ENCODE results near the gene WASHC3. TPM values are rescaled to one million over a fixed set of nuclear protein-coding genes. Genes with fewer than 3 reads are reported as not detected.
A peak's percentile ranks its signal among the peaks of the same experiment; 100 is the strongest.

Gene WASHC3
- polyA plus RNA-seq, 1 donor (not counting 4 experiments of a cell fraction or from before 2014, with no cell fraction given) = 91.0 TPM

GRCh38 chr12:102026728-102027127 lies 35.1 kb downstream of the WASHC3 start:
- Histone ChIP-seq H2AFZ (ENCODE audit: control insufficient read depth, low read length) (no peak overlapping the region), H3K4me3 (ENCODE audit: control insufficient read depth in 2 of 3, extremely low read depth in 1 of 3, insufficient read depth in 2 of 3, low read depth in 1 of 3, low read length in 3 of 3) (no peak overlapping the region), H3K9me3 (ENCODE audit: control insufficient read depth, low read depth, low read length) (no peaks in the 10 kb centered on the region), H3K4me1 (ENCODE audit: control insufficient read depth, extremely low read depth, insufficient read depth, low read length) (no peaks in the 10 kb centered on the region), H4K20me1 (ENCODE audit: control insufficient read depth, extremely low read depth, insufficient read depth, low read length) (no peaks in the 10 kb centered on the region), H3K79me2 (ENCODE audit: control insufficient read depth, insufficient read depth, low read length) (no peaks in the 10 kb centered on the region), H3K9ac (ENCODE audit: control insufficient read depth, extremely low read depth, insufficient read depth, low read length) (no peak overlapping the region), H3K9me1 (ENCODE audit: control insufficient read depth, extremely low read depth, insufficient read depth, low read length) (no peaks in the 10 kb centered on the region), H3K27ac (ENCODE audit: control insufficient read depth, insufficient read depth, low read length) (no peak overlapping the region), H3K36me3 (ENCODE audit: control insufficient read depth in 2 of 2, extremely low read depth in 1 of 2, insufficient read depth in 2 of 2, low read length in 2 of 2) (no peaks in the 10 kb centered on the region), H3K27me3 (ENCODE audit: control insufficient read depth, extremely low read depth, insufficient read depth, low read length) (no peaks in the 10 kb centered on the region), H3K4me2 (ENCODE audit: control insufficient read depth, extremely low read depth, insufficient read depth, low read depth, low read length) (no peak overlapping the region)
- dilution Hi-C loops (cut with MboI; ENCODE audit: extremely low pct_ligation_motif_present, low sequenced_read_pairs) = no loop called here
- FAIRE-seq (no peak), DNase-seq (ENCODE audit: low read depth, low spot score) (no peak)
- TF ChIP-seq EZH2 (IDR thresholded peaks at IDR 0.05; ENCODE audit: low read length) (no peak), CTCF (optimal IDR thresholded peaks at IDR 0.05 in 1 of 3, IDR thresholded peaks at IDR 0.05 in 1 of 3, conservative IDR thresholded peaks at IDR 0.05 in 1 of 3; ENCODE audit: extremely low read depth in 1 of 3, insufficient read depth in 2 of 3, low read length in 3 of 3) (peak in 1 of 3 experiments; percentile 11)

- Histone ChIP-seq H3K79me2 (ENCODE audit: control insufficient read depth, insufficient read depth, low read length) (no peaks in the 10 kb centered on the region), H3K27me3 (ENCODE audit: control insufficient read depth, extremely low read depth, insufficient read depth, low read length) (no peaks in the 10 kb centered on the region), H3K4me2 (ENCODE audit: control insufficient read depth, extremely low read depth, insufficient read depth, low read depth, low read length) (no peak overlapping the region), H3K9me1 (ENCODE audit: control insufficient read depth, extremely low read depth, insufficient read depth, low read length) (no peaks in the 10 kb centered on the region), H3K27ac (ENCODE audit: control insufficient read depth, insufficient read depth, low read length) (no peak overlapping the region), H2AFZ (ENCODE audit: control insufficient read depth, low read length) (no peak overlapping the region), H3K9ac (ENCODE audit: control insufficient read depth, extremely low read depth, insufficient read depth, low read length) (no peak overlapping the region), H3K9me3 (ENCODE audit: control insufficient read depth, low read depth, low read length) (no peaks in the 10 kb centered on the region), H4K20me1 (ENCODE audit: control insufficient read depth, extremely low read depth, insufficient read depth, low read length) (no peaks in the 10 kb centered on the region), H3K4me1 (ENCODE audit: control insufficient read depth, extremely low read depth, insufficient read depth, low read length) (no peaks in the 10 kb centered on the region), H3K36me3 (ENCODE audit: control insufficient read depth in 2 of 2, extremely low read depth in 1 of 2, insufficient read depth in 2 of 2, low read length in 2 of 2) (no peaks in the 10 kb centered on the region), H3K4me3 (ENCODE audit: control insufficient read depth in 2 of 3, extremely low read depth in 1 of 3, insufficient read depth in 2 of 3, low read depth in 1 of 3, low read length in 3 of 3) (no peak overlapping the region)
- no peak for DNase-seq (ENCODE audit: low read depth, low spot score)
- dilution Hi-C loops (cut with MboI; ENCODE audit: extremely low pct_ligation_motif_present, low sequenced_read_pairs) = no loop called here
- TF ChIP-seq CTCF (optimal IDR thresholded peaks at IDR 0.05 in 1 of 3, IDR thresholded peaks at IDR 0.05 in 1 of 3, conservative IDR thresholded peaks at IDR 0.05 in 1 of 3; ENCODE audit: extremely low read depth in 1 of 3, insufficient read depth in 2 of 3, low read length in 3 of 3) (no peak), EZH2 (IDR thresholded peaks at IDR 0.05; ENCODE audit: low read length) (no peak)
- no peak for FAIRE-seq
Measured at GRCh38 chr12:102024765-102025164, 37.0 kb downstream of the WASHC3 start.
